NCI-H446 treated with DMSO at 0.1 percent for 48 hours (cell line): Measurements from ENCODE around the gene NBPF20.
A peak's percentile ranks its signal among the peaks of the same experiment; 100 is the strongest.
"Not testable (repeated sequence)": the region's sequence is repeated elsewhere in the genome, so short reads cannot be mapped to it uniquely, and the experiment has no call there.

Experiments
- DNase-seq: peaks from one replicate; lab custom pipeline; 2025; lab: John Stamatoyannopoulos, UW

NBPF20 gene, protein sequence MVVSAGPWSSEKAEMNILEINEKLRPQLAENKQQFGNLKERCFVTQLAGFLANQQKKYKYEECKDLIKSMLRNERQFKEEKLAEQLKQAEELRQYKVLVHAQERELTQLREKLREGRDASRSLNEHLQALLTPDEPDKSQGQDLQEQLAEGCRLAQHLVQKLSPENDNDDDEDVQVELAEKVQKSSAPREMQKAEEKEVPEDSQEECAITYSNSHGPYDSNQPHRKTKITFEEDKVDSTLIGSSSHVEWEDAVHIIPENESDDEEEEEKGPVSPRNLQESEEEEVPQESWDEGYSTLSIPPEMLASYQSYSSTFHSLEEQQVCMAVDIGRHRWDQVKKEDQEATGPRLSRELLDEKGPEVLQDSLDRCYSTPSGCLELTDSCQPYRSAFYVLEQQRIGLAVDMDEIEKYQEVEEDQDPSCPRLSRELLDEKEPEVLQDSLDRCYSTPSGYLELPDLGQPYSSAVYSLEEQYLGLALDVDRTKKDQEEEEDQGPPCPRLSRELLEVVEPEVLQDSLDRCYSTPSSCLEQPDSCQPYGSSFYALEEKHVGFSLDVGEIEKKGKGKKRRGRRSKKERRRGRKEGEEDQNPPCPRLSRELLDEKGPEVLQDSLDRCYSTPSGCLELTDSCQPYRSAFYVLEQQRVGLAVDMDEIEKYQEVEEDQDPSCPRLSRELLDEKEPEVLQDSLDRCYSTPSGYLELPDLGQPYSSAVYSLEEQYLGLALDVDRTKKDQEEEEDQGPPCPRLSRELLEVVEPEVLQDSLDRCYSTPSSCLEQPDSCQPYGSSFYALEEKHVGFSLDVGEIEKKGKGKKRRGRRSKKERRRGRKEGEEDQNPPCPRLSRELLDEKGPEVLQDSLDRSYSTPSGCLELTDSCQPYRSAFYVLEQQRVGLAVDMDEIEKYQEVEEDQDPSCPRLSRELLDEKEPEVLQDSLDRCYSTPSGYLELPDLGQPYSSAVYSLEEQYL (N-terminal part only)

DNA sequence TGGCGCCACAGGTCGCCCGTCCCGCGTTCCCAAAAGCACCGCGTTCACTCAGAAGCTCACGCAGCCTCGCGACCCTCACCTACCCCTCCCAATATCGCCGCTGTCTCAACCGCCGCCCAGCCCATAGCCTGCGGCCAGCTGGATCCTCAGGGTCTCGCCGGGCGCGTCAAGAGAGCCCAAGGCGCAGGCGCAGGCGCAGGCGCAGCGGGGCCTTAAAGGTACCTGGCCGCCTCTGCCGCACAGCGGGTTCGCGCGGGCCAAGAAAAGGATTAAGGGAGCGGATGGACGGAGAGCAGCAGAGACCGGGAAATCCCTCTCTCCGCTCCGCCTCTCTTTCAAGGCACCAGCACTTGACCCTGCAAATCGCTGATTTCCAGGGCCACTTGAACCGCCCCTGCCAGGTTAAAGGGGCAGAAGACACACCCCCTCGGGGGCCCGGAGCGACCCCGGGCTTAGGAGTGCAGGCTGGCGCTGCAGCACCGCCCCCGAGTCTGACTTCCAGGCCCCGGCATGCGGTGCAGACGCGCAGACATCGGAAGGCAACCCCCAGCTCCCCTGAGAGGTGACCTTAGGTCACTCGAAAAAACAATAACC is at the start of gene NBPF20:
Gene NBPF20 (minus strand): TSS at position 168 of the 594 bp plus-strand sequence. CDS start 20,331 bp downstream, outside the sequence.
- DNase-seq = peak; percentile 24

DNA sequence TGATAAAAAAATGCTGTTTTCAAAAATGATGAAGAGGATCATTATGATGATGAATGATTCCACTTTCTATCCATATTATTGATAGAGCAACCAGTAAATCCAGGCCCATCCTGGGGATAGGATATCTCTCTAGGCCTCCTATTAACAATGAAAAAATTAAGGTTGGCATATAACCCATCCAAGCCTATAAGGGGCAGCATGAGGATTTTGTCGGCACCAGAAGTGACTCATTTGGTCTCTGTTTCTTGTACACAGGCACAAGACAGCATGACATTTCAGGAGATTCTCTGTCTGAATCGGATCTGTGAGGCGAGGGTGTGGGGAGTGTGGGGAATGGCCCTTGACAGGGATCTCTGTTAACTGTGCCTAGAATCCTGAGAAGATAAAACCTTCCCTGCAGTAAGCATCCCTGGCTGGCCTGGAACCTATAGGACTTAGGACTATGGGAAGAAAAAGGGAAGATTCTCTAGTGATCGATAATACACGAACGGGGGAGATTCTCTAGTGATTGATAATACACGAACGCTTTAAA is 49.5 kb upstream of the NBPF20 start:
- not testable (repeated sequence) for DNase-seq

DNA sequence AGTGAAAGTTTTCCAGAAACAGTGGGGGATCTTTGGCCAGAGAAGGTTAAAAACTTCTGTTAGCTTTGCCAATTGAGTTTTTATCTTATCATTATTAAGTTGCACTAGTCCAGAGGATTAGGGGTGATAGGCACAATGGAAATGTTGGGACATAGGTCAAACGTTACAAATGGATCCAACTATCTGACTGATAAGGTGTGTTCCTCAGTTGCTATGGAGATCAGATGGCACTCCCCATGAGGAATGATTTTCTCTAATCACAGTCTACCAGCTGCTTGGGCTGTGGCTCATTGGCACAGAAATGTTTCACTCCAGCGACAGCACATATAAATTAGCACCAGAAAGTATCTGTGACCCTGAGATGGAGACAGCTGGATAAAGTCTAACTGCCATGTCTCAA is 47.3 kb upstream of the NBPF20 start:
- DNase-seq = not testable (repeated sequence)

DNA sequence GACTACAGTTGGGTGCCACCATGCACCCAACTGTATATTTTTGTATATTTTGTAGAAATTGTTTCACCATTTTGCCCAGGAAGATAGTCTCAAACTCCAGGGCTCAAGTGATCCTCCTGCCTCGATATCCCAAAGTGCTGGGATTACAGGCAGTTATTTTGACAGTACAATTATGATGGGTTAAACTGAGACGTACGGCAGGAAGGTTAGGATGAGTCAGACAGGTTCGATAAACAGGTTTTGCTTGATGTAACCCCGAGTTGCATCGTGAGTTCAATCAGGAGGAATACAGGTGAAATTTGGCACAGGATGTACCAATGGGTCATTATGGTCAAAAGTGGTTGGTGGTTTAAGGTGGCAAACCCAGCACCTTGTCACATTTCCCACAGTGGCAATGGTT is 46.0 kb upstream of the NBPF20 start:
- not testable (repeated sequence) for DNase-seq

DNA sequence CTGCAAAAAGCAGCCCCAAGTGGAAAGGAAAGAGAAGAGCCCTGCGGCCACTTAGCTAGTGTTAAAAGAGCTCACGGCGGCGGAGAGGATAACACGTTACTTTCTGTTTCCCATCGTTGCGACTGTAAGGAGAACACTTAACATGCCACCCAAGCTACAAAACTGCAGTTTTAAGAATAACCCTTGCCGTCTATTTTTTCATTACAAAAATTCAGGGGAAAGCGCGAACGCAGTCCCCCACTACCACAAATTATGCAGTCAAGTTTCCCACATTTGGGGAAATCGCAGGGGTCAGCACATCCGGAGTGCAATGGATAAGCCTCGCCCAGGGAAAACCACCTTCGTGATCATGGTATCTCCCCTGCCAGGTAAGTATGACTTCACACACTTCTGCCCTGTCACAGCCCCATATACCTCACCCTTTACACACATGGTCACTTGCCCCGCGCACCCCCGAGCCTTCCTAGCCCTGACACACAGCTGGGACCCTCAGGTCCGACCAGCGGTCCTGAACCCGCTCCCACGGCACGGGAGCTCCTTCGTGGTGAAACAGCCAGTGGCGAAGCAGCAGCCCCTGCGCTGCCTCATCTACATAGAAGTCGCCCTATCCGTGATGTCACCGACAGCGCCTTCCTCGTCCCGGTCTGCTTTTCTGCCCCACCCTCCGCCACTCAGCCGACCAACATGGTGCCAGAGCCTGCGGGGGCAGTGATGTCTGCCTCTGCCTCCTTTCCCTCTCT is 40.2 kb upstream of the NBPF20 start:
- DNase-seq = peak; percentile 89

DNA sequence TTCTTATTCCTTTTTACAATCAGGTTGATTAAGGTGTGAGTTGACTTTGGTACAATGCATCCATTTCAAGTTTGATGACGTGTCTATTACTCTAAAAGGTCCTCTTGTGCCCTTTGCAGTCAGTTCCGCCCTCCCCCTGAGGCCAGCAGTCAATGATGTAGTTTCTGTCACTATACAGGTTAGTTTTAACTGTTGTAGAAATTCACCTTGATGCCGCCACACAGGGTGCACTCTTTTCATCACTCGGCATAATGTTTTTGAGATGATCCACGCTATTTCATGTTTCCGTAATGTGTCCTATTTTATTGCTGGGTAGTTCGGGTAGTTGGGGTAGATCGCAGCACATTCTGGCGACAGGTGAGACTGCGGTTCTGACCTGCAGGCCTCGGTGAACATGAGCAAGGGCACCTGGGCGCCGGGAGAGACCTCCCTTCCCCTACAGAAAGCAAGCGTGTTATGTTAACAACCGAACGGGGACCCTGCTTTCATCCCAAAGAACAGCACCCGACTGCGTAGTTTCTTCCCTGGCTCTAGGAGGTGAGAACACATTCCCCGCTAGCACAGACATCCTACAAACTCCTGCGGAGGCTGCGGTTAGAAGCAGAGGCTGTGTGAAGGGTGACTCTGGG is 39.4 kb upstream of the NBPF20 start:
- DNase-seq = not testable (repeated sequence)

DNA sequence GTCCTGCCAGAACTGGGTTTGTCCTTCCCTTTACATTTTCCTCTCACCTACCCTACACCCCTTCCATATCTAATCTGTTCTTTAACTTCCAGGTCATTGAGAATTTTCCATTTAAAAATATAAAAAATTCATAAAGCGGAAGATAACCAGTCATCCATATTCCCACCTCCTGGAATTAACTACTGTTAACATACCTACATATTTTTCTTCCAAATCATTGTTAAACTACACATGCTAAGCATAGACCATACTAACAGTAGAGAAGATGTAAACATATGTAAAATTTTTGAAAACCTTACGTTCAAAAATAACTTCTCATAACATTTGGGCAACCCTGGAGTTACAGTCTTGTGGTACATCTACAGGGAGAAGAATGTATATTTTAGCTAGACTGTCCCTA is 38.6 kb upstream of the NBPF20 start:
- DNase-seq = not testable (repeated sequence)

DNA sequence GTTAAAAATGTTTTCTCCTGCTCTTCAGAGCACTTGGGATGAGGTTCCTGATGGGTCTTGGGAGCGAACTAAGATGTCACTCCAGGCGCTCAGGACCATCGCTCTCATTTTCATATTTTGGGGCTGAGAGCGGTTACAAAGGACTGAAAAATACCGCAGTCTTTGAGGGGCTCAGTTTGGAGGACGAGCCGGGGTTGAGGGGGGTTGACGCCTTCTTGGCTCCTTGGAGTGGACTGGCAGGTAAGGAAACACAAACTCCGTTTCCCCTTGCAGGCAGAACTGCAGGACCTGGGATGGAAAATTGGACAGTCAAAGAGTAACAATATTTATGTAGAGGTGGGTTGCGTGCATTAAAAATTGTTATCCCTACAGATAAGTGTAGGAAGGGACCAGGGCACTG is 35.3 kb upstream of the NBPF20 start:
- not testable (repeated sequence) for DNase-seq

DNA sequence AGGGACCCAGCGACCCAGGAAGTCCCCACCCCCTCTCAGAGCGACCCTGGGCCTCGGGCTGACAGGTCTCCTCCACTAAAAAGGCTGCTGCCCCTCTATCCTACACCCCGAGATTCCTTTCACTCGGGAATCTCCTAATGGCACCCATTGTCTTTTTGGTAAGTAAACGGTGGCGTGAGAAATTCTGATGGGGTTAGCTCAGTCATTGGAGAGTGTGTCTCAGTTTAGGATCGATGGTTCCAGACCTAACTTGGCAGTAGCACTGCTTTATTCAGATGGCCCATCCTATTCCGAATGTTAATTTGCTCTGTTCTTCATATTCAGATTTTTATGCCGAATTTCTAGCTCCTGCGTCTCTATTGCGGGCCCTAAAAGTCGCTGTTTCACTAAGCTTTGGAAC is 34.6 kb upstream of the NBPF20 start:
- DNase-seq = not testable (repeated sequence)

DNA sequence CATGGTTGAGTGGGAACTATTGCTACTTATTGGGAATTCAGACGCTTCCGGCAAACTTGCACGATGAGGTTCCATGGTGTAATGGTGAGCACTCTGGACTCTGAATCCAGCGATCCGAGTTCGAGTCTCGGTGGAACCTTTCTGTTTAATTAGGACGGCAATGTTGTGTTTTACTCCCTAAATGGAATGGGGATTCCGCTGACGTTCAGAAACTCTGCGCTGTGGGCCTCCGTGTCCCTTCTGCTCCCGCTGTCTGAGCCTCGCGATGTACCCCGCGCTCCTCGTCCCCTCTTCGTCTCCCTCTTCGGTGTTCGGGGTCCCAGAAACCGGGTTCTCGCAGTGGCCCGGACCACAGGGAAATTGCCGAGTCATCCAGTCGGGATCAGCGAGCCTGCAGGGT is 34.2 kb upstream of the NBPF20 start:
- DNase-seq = not testable (repeated sequence)

DNA sequence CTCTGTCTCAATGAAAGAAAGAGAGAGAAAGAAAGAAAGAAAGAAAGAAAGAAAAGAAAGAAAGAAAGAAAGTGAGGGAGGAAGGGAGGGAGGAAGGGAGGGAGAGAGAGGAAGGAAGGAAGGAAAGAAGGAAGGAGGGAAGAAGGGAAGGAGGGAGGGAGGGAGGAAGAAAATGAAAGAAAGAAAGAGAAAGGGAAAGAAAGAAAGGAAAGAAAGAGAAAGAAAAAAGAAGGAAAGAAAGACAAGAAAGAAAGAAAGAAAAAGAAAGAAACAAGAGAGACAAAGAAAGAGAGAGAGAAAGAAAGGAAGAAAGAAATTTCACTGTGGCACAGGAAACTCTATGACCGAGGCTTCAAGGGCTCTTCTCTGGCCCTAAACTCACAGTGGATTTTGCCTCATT is 33.7 kb upstream of the NBPF20 start:
- DNase-seq = not testable (repeated sequence)

DNA sequence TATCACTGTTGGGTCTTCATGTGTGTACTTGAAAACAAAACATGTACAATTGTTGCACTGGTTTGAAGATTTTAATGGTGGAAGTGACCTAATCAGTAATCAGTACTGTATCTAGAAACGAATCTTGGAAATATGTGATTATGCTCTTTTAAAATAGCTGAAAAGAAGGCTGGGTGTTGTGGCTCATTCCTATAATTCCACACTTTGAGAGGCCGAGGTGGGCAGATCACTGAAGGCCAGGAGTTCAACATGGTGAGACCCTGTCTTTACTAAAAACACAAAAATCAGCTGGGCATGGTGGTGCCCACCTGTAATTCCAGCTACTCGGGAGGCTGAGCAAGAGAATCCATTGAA is 29.4 kb upstream of the NBPF20 start:
- DNase-seq = not testable (repeated sequence)

DNA sequence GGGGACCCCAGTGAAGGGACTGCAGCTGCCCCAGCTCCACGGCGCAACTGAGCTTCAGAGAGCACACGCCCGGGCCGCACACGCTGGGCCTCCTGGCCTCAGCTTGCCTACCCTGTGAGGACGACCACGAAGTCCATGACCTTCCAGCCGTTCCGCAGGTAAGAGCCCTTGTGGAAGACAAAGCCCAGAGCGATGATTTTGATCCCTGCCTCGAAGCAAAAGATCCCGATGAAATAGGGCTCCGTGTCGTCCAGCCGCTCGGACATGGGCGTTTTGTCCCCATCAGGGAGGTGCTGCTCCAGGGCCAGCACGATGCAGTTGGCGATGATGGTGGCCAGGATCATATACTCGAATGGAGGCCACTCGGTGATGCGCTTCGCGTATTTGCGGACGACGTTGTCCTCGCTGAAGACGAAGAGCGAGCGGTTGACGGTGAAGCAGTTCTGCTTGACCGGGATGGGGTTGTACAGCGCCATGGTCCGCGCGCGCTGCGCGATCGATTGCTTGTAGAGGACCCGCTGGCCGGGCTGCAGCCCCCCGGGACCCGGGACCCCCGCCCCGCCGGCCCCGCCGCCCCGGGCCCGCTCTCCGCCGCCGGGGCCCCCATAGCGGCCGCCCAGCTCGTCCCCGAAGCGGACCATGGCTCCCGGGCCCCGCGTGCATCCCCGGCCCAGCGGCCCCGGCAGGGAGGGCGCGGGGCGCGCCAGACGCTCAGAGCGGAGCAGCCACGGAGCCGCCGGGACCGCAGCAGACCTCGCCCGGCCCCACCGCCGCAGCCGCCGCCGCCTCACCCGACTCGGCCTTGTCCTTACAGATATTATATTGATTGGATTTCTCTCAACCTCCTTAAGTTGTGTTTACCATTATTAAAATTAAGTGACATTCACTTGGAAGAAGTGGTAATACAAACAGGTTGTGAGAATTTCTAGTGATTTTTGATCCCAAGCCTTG is 28.7 kb upstream of the NBPF20 start:
- DNase-seq = not testable (repeated sequence)

DNA sequence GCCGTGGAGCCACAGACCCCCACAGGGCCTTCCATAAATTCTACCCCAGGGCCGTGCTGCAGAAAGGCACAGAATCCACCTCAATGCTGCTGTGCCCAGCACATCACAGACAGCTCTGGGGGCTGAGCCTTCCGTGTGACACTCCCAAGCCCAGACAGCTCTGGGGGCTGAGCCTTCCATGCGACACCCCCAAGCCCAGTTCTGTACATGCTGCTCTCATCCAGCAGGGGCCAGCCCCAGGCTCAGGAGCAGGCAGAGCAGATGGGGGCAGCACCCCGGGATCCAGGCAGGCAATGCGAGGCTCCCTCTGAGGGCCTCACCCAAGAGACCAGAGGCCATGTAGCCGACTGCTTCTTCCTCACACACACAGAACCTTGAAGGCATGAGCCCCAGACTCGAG is 27.1 kb upstream of the NBPF20 start:
- DNase-seq = not testable (repeated sequence)

DNA sequence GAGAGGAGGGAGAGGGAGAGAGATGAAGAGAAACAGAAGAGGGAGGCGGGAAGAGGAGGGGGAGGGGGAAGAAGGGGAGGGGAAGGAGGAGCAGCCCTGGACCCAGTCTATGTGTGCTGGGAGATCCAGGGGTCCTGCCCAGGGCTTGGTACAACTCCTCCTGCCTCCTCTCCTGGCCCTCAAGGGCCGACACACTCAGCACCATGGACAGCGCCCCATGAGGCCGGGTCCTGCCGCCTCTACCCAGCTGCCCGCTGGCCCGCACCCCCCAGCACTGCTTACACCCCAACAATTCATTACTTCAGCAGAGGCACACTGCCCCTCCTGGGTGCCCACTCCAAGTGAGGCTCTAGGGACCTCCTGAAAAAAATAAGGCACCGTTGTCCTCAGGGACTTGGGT is 26.5 kb upstream of the NBPF20 start:
- DNase-seq = not testable (repeated sequence)

DNA sequence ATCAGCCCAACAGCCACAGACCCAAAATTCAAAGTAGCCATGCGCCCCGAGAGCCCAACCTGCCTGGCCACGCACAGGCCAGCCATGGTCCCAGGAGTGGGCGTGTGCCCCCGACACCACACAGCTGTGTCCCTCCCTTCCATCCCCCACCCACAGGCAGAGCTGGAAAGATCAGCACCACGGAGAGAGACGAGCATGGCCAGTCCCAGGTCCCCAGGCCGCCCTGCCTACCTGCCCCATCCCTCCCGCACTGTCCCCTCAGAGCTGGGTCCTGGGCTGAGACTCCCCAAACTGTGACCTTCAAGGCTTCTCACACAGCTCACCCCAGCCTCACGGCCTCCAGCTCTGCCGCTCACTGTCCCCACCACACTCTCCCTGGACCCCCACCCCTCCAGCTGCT is 19.8 kb upstream of the NBPF20 start:
- not testable (repeated sequence) for DNase-seq

DNA sequence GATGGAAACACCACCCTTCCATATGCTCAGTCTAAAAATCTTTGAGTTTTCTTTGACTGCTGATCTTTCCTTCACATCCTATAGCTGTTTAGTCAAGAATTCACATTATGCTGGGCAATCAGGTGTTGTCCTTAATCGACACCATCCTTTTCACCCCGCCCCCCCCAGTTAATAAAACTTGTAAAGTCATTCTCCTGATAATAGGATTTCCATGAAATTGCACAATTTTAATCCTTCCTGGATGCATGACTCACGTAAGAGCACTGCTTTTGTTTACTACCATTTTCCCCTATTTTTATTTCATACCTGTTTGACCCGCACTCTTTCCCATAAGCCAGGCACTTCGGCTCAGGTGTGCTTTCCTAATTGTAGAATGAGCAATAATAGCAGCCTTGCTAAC is 16.9 kb upstream of the NBPF20 start:
- not testable (repeated sequence) for DNase-seq

DNA sequence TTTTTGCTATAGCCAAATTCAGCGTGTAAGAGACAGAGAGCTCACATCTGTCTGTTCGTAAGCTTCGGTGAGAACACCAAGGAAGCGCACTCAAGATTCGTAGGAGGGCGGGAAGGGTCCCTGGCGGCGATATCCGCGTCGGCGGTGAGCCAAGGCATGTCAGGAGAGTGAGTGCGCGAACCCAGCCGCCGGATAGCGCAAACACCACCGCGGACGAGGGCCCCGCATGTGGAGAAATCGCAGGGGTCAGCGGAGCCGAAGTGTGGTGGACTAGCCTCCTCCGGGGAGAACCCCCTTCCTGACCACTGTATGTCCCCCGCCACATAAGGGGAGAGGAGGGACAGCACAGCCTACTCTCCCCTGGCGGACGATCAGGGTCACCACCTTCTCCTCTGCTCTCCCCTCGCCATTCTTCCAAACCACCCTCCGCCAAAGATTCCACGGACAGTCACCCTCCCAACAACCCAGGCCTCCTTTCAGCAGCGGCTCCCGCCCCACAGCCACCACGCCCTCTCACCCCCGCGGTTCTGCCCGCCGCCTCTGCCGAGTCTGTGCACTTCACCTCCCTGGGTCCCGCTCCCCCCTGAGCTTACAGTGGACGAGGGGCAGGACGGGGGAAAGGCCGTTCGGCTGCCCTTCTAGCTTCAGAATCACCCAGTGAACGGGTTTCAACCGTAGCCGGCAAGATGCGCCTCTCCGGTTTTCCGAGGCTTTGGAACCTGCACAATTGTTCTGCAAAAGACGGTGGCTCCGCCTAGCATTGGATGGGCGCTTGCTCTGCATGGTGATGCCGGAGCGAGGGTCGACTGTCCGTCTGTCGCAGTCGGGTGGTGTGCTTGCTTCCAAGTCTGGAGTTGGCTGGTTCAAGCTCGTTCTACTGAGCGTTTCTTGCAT is 6.2 kb upstream of the NBPF20 start:
- not testable (repeated sequence) for DNase-seq

DNA sequence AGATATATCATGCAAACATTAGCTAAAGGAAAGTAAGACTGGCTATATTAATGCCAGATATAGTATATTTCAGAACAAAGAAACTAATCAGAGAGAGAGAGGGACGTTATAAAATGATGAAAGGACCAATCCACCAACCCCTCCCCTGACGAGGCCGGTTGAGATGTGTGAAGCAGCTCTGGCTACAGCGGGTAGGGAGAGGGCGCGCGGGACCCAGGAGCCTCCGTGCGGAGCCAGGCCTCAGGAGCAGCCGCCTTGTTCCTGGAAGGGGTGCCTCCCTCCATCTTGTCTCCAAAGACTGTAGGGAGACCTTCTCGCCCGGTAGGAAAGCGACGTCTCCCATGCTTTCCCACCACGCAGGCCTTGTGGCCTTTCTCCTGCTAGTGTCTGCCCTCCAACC is 5.4 kb upstream of the NBPF20 start:
- DNase-seq = not testable (repeated sequence)
